ENCODE results near the gene GULP1. TPM values are rescaled to one million over a fixed set of nuclear protein-coding genes. Genes with fewer than 3 reads are reported as not detected.

Gene GULP1
- polyA plus RNA-seq, 1 donor from 2014 or later, result 10.2 TPM

DNA sequence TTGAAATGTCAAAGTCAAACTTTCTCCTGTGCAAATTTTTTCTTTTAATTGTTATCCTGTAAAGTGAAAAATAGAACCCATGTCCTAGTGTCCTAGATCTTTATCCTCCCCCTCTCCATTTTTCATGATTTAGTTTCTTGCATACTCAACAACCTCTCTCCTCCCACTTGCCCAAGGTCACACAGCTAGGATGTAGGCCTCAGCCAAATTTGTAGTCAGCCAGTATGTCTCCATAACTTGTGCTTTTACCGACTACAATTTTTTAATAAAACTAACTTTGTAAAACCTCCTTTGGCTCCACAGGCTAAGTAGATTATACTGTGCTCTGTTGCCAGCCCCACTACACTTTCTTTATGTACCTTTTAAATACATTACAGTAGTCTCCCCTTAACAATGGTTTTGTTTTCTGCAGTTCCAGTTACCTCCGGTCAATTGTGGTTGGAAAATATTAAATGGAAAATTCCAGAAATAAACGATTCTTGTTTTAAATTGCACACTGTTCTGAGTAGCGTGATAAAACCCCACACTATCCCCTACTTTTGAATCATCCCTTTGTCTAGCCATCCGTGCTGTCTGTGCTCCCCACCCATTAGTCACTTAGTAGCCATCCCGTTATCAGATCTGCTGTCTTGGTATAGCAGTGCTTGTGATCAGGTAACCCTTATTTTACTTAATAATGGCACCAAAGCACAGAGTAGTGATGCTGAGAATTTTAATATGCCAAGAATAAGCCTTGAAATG lies 22.8 kb downstream of the GULP1 start:
- no peak overlapping the region for H3K9ac ChIP-seq (ENCODE audit: low read length)
- H2AFZ ChIP-seq (ENCODE audit: low read depth, low read length), result no peak overlapping the region
- H3F3A ChIP-seq (ENCODE audit: insufficient read depth, low read length, poor library complexity, severe bottlenecking), result no peaks in the 10 kb centered on the region
- H3K79me2 ChIP-seq (replicated peaks; ENCODE audit: insufficient read depth, low read length), result peaks cover 20% of the 10 kb centered on the region
- no peaks in the 10 kb centered on the region for H3K27me3 ChIP-seq (ENCODE audit: insufficient read depth, low read depth, low read length)
- H3K4me3 ChIP-seq (ENCODE audit: low read length), result no peak overlapping the region
- TF ChIP-seq, protein P1, sequence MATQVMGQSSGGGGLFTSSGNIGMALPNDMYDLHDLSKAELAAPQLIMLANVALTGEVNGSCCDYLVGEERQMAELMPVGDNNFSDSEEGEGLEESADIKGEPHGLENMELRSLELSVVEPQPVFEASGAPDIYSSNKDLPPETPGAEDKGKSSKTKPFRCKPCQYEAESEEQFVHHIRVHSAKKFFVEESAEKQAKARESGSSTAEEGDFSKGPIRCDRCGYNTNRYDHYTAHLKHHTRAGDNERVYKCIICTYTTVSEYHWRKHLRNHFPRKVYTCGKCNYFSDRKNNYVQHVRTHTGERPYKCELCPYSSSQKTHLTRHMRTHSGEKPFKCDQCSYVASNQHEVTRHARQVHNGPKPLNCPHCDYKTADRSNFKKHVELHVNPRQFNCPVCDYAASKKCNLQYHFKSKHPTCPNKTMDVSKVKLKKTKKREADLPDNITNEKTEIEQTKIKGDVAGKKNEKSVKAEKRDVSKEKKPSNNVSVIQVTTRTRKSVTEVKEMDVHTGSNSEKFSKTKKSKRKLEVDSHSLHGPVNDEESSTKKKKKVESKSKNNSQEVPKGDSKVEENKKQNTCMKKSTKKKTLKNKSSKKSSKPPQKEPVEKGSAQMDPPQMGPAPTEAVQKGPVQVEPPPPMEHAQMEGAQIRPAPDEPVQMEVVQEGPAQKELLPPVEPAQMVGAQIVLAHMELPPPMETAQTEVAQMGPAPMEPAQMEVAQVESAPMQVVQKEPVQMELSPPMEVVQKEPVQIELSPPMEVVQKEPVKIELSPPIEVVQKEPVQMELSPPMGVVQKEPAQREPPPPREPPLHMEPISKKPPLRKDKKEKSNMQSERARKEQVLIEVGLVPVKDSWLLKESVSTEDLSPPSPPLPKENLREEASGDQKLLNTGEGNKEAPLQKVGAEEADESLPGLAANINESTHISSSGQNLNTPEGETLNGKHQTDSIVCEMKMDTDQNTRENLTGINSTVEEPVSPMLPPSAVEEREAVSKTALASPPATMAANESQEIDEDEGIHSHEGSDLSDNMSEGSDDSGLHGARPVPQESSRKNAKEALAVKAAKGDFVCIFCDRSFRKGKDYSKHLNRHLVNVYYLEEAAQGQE (IDR thresholded peaks at IDR 0.05; ENCODE audit: borderline replicate concordance), result no peak
- TF ChIP-seq POLR2AphosphoS5 (IDR thresholded peaks at IDR 0.05) (no peak), MXI1 (conservative IDR thresholded peaks at IDR 0.05; ENCODE audit: poor library complexity, severe bottlenecking) (no peak), TAF1 (IDR thresholded peaks at IDR 0.05; ENCODE audit: low read depth) (no peak), SMC3 (conservative IDR thresholded peaks at IDR 0.05; ENCODE audit: poor library complexity) (no peak), EZH2 (IDR thresholded peaks at IDR 0.05; ENCODE audit: borderline replicate concordance, insufficient read depth, low read length, poor library complexity, severe bottlenecking) (no peak), RAD21 (conservative IDR thresholded peaks at IDR 0.05) (no peak), EP300 (conservative IDR thresholded peaks at IDR 0.05; ENCODE audit: poor library complexity, severe bottlenecking) (no peak)
- TF ChIP-seq, protein P2, sequence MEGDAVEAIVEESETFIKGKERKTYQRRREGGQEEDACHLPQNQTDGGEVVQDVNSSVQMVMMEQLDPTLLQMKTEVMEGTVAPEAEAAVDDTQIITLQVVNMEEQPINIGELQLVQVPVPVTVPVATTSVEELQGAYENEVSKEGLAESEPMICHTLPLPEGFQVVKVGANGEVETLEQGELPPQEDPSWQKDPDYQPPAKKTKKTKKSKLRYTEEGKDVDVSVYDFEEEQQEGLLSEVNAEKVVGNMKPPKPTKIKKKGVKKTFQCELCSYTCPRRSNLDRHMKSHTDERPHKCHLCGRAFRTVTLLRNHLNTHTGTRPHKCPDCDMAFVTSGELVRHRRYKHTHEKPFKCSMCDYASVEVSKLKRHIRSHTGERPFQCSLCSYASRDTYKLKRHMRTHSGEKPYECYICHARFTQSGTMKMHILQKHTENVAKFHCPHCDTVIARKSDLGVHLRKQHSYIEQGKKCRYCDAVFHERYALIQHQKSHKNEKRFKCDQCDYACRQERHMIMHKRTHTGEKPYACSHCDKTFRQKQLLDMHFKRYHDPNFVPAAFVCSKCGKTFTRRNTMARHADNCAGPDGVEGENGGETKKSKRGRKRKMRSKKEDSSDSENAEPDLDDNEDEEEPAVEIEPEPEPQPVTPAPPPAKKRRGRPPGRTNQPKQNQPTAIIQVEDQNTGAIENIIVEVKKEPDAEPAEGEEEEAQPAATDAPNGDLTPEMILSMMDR (IDR thresholded peaks at IDR 0.05; ENCODE audit: poor library complexity, severe bottlenecking), result no peak
- no peaks in the 10 kb centered on the region for H3K9me3 ChIP-seq (ENCODE audit: low read length)
- H3K27ac ChIP-seq (ENCODE audit: low read length), result no peak overlapping the region
- H3K4me2 ChIP-seq (ENCODE audit: low read length), result no peak overlapping the region
- no peaks in the 10 kb centered on the region for H3K9me2 ChIP-seq (ENCODE audit: insufficient read depth, low read length)
- H4K20me1 ChIP-seq (ENCODE audit: insufficient read depth), result no peaks in the 10 kb centered on the region
- H3K36me3 ChIP-seq (ENCODE audit: insufficient read depth, low read length), result no peaks in the 10 kb centered on the region

DNA sequence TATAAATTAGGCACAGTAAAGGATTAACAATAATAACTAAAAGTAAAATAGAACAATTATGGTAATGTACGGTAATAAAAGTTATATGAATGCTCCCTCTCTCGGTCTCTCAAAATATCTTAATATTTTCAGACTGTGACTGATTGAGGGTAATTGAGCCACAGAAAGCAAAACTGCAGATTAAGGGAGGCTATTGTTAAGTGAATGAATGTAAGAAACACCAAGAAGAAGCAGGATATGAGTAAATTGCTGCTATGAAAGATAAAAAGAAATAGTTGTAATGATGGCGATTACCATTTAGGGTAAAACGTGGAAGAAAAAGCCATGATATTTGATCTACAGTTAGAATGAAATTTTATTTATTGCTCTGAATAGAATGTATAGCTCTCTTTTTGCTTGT lies 24.1 kb downstream of the GULP1 start:
- TF ChIP-seq EP300 (conservative IDR thresholded peaks at IDR 0.05; ENCODE audit: poor library complexity, severe bottlenecking), result no peak
- TF ChIP-seq, protein P2 (IDR thresholded peaks at IDR 0.05; ENCODE audit: poor library complexity, severe bottlenecking), result no peak
- TF ChIP-seq, protein P1 (IDR thresholded peaks at IDR 0.05; ENCODE audit: borderline replicate concordance), result no peak
- TF ChIP-seq TAF1 (IDR thresholded peaks at IDR 0.05; ENCODE audit: low read depth), result no peak
- TF ChIP-seq POLR2AphosphoS5 (IDR thresholded peaks at IDR 0.05), result no peak
- TF ChIP-seq SMC3 (conservative IDR thresholded peaks at IDR 0.05; ENCODE audit: poor library complexity), result no peak
- no peak for TF ChIP-seq EZH2 (IDR thresholded peaks at IDR 0.05; ENCODE audit: borderline replicate concordance, insufficient read depth, low read length, poor library complexity, severe bottlenecking)
- TF ChIP-seq MXI1 (conservative IDR thresholded peaks at IDR 0.05; ENCODE audit: poor library complexity, severe bottlenecking), result no peak
- TF ChIP-seq RAD21 (conservative IDR thresholded peaks at IDR 0.05), result no peak
- H2AFZ ChIP-seq (ENCODE audit: low read depth, low read length), result no peak overlapping the region
- H4K20me1 ChIP-seq (ENCODE audit: insufficient read depth), result no peaks in the 10 kb centered on the region
- H3K27me3 ChIP-seq (ENCODE audit: insufficient read depth, low read depth, low read length), result no peaks in the 10 kb centered on the region
- H3K9me2 ChIP-seq (ENCODE audit: insufficient read depth, low read length), result no peaks in the 10 kb centered on the region
- H3K79me2 ChIP-seq (replicated peaks; ENCODE audit: insufficient read depth, low read length), result peaks cover 27% of the 10 kb centered on the region
- no peaks in the 10 kb centered on the region for H3K9me3 ChIP-seq (ENCODE audit: low read length)
- H3K4me3 ChIP-seq (ENCODE audit: low read length), result no peak overlapping the region
- H3F3A ChIP-seq (ENCODE audit: insufficient read depth, low read length, poor library complexity, severe bottlenecking), result no peaks in the 10 kb centered on the region
- H3K36me3 ChIP-seq (ENCODE audit: insufficient read depth, low read length), result no peaks in the 10 kb centered on the region
- H3K27ac ChIP-seq (ENCODE audit: low read length), result no peak overlapping the region
- no peak overlapping the region for H3K4me2 ChIP-seq (ENCODE audit: low read length)
- H3K9ac ChIP-seq (ENCODE audit: low read length), result no peak overlapping the region

All from neural cell (in vitro differentiated cells).